T-helper 9 cell (primary cell): ENCODE data around the gene AGBL4.

Source experiments
- DNase-seq: peaks from one replicate; pipeline ENCODE4 v3.0.0-alpha.2; 2020

Gene AGBL4

DNA sequence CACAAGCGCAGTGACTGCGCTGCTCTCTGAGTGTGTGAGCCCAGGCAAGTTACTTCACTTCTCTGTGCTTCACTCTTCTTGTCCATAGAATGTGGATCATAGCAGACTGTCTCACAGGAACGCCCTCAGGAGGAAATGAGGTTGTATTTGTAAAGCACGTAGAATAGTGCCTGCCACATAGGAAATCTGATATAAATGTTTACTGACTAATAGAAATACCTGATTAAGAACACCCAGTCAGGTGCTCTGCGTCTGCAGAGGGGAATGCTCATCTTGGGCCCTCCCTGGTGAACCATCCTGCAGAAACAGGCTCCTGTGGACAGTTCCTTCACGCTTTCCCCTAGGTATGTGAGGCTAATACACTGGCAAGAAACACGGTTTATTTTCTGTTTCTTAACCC lies 1347.4 kb downstream of the AGBL4 start:
- DNase-seq: no peak

DNA sequence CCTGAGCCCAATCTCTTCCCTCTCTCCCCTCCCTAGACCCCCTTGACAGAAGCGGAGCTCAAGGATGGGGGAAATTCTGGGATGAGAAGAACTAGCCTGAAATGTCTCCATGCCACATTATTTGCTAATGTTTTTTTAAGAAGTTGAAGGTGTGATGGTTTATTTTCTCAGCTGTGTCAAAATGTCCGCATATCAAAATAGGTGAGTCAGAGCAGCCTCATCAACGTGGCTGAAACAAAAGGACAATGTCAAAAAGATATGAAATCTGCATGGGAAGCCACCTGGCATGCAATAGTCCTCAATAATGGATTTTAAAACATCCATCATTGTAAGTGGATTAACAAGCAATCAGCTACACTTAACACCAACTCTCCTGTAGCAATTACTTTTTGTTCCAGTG lies 1348.5 kb downstream of the AGBL4 start:
- DNase-seq: no peak

DNA sequence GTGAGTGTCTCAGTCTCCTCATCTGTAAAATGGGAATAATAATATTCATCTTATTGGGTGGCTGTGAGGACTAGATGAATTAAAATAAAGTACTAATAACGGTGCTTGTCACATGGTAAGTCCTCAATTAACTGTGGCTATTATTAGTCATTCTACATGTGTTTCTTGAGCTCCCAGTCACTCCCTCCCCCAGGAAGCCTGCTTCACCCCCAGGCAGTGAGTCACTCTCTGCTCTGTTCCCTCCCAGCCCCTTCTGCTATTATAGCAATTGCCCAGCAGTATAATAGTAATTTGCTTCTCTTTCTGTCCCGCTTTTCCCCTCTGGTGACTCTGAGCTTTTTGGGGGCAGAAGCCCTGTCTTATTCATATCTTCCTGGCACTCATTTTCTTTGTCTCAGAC lies 1349.1 kb downstream of the AGBL4 start:
- DNase-seq: no peak

DNA sequence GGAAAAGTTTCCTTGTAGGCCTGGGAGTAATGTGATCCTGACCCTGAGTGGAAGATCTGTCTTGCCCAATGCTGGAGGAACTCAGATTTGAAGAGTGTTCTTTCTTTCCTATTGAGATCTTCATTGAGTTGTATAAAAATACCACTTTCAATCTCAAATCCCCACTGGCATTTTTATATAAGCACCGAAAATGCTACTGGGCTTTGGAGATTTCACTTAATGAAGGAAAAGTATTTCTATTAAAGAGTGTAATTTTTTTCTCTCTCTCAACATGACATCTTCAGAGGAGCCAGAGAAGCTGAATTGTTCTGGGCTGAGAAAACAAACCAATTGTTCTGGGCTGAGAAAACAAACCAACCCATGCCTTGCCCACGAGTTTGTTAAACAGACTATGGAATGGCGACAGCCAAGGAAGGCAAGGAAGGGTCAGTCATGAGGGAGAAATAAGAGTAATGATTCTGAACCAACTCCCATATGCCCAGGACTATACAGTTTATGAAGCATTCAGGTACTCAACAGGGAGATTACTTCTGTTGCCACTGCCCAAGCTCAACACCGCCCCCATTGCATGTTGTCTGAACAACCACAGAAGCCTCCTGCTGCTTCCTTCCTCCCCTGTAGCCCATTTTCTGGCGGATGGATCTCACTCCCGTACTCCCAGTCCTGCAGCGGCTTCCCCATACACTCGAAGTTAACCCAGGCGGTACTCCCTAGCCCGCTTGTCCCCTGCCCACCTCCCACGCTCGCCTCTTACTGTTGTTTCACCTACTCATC lies 1350.2 kb downstream of the AGBL4 start:
- DNase-seq: no peak

DNA sequence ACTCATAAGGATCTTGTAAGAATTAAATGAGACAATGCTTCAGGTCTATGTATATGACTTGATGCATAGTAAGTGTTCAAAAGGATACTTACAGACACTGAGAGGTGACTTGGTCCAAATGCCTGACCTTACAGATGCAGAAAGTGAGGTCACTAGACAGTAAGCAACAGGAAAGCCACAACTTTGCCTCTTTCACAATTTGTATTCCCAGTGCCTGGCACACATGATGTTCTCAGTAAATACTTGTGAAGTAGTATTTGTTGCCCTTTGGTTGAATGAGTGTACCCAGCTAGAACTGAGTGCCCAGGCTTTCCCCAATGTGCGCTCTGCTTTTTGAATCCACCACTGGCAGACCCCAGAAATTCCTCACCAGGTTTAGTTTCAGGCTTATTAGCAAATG lies 1352.2 kb downstream of the AGBL4 start:
- no peak for DNase-seq

DNA sequence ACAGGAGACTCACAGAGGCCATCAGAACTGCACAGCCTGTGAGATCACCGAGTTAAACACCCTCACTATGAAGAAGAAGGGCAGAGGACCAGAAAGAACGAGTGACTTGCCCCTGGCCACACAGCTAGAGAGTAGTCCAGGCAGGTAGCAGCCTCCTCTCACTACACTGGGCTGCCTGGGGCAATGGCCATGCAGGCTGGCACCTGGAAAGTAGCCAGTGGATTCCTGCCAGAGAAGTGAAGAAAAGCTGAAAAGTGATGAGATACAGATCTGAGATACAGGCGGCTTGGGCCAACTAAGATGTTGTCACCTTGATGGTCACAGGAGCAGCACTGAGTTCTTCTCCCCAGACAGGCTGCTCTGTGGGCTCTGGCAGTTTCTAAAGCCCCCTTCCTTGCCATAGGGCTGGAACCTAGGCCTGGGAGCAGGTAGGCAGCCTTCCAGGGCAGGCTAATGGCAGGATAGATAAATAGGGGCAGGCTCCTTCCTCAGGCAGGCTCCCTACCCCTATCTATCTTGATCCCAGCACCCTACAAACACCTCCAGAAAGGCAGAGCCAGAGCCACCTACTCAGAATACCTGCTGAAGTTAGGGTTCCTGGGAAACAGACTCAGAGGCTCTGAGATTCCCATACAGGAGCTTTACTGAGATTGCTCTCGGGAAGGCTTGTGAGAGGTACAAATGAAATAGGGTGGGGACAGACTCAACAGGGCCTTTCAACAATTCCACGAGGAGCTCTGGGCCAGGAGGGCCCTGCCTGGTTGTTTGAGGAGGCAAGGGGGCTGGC lies 1353.3 kb downstream of the AGBL4 start:
- DNase-seq: no peak

DNA sequence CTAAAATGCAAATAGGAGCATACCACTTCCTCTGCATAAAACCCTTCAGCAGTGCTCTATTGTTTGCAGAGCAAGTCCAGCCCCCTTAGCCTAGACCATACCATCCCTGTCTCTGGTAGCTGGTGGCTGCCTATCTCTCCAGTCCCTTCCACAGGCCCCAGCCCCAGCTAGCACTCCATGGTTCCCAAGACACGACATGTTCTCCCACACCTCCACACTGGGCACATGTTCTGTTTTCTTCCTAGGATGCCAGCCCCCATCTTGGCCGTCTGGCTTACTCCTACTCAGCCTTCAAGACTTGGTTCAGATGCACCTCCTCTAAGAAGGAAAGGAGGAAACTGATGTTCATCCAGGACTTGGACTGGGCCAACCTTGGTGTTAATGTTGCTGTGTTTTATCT lies 1355.4 kb downstream of the AGBL4 start:
- no peak for DNase-seq

DNA sequence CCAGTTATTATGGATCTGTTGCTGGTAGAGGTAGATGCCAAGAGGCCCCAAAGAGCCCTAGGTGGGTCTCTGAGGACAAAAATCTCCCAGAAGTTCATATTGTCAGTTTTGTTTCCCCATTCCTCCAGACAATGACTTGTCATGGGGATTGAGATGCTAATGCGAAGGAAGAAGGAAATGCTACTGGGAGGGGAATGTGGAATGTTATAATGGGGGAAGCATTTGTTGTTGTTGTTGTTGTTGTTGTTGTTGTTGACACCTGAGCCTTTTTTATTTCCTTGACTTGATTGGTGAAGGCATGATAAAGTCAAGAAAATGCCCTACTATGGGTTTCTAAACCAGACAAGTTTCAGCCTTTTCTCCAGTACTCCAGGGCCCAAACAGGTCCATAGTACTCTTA lies 1356.0 kb downstream of the AGBL4 start:
- no peak for DNase-seq

DNA sequence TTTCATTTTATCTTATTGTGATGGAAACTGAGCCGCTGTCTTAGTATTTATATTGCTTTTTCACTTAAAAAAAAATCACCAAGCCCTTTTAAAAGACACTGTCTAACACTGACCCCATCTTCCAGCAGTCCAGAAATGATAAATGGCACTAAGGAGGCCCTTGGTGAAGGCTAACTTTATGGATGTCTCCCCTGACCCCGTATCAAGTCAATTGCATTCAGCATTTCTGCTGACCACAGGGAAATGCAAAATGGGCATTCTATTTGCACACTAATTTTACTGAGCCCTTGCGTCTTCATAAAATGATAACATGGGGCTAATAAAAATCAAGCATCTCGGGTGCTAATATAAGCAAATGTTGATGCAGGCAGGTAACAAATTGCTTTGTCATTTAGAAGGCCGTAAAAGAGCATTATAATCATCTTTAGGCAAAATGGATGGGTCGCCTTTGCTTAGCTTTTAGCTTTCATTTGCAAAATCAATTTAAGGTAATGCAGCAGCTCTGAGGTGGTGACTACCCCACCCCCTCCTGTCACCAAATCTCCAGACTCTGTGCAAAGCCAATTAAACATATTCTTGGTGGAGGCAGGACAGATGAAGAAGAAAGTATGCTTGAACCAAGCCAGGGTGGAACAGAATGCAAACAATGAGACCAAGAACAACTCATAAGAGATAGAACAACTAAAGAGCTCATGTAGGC lies 1357.9 kb downstream of the AGBL4 start:
- DNase-seq: no peak

DNA sequence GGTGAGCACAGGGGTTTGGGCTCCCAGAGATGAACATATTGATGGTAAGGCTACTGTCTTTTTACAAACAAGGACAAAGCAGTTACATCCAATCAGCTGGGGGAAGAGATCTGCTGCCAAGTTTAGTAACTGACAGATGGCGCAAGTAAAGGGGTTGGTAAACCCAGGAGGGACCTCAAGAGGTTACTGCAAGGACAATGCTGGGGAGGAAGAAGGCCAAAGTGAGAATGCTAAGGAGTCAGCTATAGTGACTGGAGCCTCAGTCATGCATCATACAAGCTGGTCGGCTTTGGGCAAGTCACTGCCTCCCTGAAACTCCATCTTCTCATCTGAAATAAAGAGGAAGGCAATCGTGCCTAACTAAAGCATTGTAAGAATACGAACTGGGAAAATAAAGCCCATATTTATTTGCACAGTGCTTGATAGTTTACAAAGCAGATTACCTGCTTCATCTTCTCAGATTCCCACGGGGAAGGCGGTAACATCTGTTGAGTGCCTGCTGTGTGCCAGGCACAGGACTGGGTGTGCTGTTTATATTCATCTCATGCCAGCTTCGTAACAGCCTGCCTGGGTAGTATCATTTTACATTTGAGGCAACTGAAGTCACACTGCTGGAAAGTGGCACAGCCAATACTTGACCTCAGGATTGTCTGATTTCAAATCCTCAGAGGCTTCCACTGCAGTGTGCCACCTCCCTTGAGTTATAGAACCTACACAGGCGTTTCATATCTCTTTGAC lies 1361.9 kb downstream of the AGBL4 start:
- no peak for DNase-seq

DNA sequence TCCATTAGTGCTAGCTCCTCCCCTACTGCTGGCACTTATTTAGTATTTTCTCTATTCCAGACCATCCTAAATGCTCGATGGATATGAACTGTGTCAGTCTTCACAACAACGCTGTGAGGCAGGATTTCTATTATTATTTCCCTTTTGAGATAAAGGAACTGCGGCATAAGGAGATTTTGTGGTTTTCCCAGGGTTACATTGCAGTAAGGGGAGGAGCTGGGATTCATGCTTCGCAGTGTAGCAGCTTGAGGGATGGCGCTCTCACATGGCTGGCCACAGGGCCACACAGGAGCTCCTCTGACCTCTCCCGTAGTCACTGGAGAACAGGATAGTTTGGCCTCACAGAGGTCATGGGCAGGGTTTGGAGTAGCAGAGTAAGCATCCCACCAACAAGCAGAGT lies 1364.0 kb downstream of the AGBL4 start:
- no peak for DNase-seq

DNA sequence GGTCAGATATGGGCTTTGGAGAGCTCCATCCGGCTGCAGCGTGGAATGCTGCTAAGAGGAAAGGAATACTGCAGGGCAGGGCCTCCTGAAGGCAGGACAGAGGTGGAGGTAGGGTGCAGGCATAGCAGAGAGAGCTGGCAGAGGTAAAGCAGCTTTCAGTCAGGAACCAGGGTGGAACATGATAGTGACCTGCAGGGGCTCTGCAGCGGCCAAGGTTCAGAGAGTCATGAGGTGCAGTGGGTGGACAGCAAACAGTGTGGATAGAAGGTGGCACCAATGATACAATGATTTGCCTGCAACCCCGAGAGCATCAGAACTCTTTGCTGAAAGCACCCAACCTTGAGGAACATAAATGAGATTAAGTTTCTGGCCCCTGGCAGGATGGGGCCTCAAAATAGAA lies 1366.3 kb downstream of the AGBL4 start:
- no peak for DNase-seq

DNA sequence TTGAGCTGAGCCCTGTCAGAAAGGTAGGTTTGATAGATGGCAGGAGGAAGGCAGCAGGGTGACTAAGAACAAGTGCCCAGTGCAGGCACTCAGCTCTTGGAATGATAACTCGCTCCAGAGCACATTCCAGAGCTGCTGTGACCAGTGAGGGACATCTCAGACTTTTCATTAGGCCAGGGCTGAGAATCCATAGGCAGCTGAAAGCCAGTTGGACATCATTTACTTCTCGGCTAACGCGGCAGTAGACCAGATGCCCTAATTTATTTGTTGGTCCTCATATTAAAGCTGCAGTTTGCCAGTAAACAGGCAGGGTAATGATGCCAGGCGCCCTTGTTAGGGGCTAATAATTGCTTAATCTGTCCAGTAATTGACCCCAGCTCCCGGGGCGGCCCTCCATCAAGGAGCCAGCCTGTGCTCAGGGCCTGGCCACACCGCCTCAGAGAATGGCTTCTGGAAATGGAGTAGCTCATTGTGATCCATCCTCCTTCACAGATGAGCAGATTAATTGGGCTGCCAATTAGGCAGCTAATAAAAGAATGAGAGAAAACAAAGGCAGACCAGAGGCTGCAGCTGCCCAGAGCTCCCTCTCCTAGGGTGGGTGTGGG lies 1369.0 kb downstream of the AGBL4 start:
- DNase-seq: no peak

DNA sequence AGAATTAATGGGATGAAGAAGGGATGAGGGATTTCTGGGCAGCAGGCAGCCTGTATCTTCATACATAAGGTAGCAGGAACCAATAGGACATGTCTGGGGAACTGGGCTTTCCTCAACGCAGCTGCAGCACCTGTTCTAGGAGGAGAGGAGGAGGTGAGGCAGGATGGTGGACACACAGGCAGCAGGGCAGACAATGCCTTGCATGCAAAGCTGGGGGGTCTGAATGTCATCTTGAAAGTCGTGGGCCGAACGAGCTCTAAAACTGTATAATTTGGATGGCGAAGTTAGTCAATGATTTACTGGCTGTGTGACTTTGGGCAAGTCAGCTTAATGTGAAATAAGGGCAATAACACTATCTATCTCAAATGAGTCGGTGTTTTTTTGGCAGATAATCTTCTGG lies 1371.4 kb downstream of the AGBL4 start:
- DNase-seq: no peak

DNA sequence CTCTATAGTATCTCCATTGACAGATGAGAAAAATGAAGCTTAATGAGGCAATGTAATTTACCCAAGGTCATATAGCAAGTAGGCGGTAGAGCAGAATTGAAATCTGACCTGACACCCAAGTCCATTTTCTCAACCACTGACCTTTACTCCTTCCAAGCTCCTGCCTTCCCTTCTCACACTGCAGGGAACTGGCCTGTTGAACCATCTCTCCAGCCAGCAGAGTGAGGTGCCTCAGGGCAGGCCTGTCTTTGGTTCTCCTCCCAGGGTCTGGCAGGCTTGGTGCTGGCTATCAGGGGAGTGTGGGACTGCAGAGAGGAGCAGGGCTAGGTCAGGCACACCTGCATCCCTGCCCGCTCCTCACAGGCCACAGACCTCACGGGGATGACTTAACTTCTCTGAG lies 1373.9 kb downstream of the AGBL4 start:
- DNase-seq: no peak

DNA sequence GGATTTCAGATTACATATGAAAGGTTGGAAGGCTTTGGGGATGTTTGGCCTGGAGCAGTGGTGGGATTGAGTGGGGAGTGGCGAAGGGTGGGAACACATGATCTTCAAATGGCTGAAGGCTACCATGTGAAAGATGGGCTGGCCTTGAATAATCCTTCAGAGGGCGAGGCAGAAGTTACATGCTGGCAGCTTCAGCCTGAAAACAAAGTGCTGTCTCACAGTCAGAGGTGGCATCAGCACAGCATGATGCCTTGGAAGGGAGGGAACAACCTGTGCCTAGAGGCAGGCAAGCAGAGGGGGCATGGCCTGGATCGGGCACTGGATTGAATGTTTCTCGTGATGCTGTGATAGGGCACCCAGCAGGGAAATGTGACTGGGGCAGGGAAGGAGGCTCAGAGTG lies 1377.9 kb downstream of the AGBL4 start:
- DNase-seq: no peak

DNA sequence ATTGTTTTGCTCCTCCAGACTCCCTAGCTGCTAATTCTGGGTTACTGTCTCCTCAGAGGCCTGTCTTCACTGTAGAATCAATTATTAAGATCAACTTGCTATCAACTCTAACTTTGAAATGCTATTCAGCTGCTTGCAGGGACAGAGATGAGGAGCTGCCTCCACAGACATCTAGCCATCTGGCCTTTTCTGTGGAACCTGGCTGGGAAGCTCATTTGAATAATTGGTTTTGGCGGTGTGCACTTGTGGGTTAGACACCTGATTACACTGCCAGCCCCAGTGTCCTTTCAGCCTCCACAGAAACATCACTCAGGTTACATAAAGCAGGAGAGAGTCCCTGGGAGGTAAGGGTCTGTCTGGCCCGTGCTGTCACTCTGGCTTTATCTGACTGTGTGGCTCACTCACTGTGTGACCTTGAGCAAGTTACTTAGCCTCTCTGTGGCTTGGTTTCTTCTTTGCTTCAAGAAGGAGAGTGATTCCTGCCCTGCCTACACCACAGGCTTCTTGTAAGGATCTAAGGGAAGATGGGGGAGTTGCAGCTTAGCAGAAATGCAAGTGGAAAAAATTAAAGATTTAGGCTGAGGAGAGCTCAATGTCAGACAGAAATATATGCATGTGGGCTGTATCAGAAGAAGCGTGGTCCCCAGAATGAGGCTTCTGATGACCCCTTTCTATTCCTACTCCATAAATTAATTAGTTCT lies 1378.7 kb downstream of the AGBL4 start:
- DNase-seq: no peak

DNA sequence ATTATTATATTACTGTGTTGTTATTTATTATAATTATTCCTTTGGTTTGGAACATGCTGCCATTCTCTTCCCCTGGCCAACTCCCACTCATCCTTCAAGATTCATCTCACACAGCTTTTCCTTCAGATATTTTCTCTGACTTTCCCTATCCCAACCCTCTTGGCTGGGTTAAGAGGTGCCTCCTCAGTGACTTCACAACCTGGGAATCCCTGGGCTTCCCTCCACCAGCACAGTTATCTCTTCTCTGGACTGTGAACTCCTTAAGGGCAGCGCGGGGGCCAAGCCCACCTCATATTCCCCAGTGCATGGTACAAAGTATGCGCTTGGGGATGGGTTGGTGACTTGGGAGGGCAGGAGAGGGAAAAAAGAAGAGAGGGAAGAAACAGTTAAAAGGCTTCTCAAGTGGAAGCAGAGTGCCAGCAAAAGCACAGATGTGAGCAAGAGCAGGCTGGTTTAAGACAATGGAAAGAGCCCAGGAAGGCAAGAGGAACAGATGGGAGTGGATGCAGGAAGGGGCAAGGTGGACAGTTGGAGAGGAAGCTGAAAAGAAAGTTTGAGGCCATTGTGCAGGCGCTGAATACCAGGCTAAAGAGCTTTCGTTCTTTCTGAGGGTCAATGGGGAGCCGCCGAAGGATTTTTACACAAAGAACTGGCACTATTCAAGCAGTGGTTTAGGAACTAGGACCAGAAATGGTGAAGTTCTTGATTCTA lies 1379.4 kb downstream of the AGBL4 start:
- DNase-seq: no peak

DNA sequence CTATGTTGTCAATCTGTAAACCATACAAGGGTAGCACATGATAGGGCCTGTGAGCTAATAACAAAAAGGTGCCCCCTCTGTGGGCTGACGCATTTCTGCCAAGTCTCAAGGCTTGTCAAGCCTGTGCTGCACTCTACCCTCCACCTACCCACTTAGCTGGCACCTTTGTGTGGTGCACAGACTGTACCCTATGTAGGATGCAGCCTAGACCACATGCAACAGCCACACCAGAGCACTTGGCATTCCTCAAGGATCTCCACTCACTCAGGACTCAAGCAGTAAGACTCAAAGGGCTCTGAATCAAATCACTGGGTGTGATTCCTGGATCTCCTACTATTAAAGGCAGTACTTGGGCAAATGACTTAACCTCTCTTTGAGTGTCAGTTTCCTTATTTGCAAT lies 1380.6 kb downstream of the AGBL4 start:
- no peak for DNase-seq

DNA sequence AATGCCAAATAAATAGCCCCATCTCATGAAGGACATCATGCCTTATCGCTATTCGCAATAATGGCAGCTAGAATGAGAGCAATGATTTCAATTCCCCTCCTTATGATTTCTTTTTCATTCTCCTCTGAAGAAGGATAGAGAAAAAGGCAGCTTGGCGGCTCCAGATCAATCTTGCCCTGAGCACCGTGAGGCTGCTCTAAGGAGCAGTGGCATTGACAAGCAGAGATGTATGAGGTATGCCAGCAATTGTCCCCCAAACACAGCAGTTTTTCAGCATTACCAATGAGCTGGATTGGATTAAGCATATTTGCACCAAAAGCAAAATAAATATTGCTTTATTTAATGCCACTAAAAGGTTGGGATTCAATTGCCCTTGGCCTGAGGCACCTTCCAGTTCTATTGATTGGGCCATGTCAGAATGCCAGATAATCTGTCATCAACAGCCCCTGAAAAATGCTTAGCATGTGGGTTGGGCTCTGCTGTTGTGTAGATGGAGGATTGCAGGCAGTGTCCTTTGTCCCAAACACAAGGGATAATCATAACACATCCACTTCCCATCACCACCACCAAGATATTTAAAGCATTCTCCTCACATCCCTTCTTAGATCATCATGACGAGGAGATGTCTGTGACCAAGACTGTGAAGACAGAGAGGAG lies 1382.8 kb downstream of the AGBL4 start:
- DNase-seq: no peak

DNA sequence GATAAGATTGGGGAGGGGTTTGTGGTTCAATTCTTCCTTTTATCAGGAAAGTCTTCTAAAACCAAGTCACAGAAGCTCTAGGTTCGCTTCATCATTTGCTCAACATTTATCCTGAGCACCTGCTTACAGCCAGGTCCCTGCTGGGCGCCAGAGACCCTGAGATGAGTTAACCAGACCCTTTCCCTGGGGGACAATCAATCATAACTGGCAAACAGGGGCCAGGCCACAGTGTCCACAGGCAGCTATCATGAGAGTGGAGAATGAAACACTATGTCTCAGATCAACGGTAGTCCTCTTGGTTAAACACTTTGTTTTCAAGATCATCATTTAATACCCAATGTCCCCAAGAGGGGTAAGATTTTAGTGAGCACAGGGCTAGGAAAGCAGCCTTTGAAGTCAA lies 1393.9 kb downstream of the AGBL4 start:
- DNase-seq: no peak
